HG02885 (cell line): ENCODE measurements around the gene ARHGAP22.

Experiments
- ATAC-seq: cut with Tn5 transposase; IDR thresholded peaks from one replicate; pipeline ENCODE4 v1.9.1; 2021; ENCODE audit warnings: mild to moderate bottlenecking; ENCODE audit not compliant: unreplicated experiment, poor library complexity

ARHGAP22 gene

DNA sequence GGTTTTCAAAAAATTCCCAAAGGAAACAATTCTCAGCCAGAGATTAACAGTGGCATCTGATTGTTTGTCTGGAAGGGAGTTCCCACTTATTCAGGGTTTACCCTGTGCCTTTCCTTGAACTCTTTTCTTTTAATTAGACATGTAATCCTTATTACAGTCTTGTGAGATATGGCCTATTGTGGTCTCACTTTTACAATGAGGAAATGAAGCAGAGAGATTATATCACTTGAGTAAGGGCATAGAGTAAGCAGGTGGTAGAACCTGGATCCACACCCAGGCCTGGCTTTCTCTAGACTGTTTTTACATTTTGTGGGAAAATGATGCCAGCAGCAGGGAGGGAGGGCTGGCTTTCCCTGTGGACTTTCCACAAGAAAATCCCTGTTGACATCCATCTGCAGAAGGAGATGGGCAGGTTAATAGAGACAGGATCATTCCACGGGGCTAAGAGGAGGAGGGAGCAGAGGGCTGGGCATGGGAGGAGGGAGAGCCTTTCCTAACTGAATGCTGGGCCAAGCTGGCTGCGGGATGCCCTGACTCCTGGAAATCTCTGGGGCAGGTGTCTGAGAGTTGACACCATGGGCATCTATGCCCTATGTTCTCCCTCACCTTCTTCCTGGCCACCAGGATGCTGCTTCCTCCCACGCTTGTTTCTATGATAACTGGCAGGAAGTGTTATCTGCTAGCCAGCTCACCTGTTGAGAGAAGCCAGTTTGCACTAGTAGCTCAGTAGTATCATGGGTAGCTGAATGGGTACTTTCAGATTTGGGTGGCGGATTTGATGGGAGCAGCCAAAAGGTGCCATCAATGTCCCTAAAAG is 28.7 kb upstream of the ARHGAP22 start:
- ATAC-seq: peak; percentile 38

GRCh38 chr10:48632166-48632565 is 27.3 kb upstream of the ARHGAP22 start:
- no peak for ATAC-seq

GRCh38 chr10:48627984-48628609 is 23.2 kb upstream of the ARHGAP22 start:
- ATAC-seq: no peak

- no peak for ATAC-seq
Observed at GRCh38 chr10:48626986-48627731, 22.3 kb upstream of the ARHGAP22 start.

DNA sequence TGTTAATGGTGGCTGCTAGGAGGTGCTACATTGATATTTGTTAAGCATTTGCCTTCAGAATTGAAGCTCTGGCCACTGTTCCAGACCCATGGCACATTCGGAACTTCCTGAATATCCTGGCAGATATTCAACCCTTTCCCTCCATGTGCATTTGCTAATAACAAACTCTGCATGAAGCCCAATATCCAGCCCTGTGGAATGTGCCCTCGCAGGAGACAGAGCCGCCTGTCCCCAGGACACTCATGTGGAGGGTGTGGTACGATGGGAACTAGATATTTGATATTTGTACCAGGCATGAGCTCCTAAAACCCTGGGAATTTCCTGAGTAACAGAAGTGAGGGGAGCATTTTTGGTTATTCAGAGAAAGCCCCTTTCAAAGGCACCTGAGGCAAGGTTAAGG is 21.6 kb upstream of the ARHGAP22 start:
- ATAC-seq: no peak

GRCh38 chr10:48625826-48626134 is 20.9 kb upstream of the ARHGAP22 start:
- ATAC-seq: no peak

GRCh38 chr10:48623607-48624132 is 18.8 kb upstream of the ARHGAP22 start:
- no peak for ATAC-seq

GRCh38 chr10:48623009-48623408 is 18.1 kb upstream of the ARHGAP22 start:
- no peak for ATAC-seq

- ATAC-seq: no peak
Observed at GRCh38 chr10:48620719-48621118, 15.8 kb upstream of the ARHGAP22 start.

GRCh38 chr10:48616436-48616835 is 11.6 kb upstream of the ARHGAP22 start:
- ATAC-seq: no peak

- ATAC-seq: peak; percentile 73
Observed at GRCh38 chr10:48614481-48615390, 9.9 kb upstream of the ARHGAP22 start.

GRCh38 chr10:48613016-48613415 is 8.1 kb upstream of the ARHGAP22 start:
- no peak for ATAC-seq

DNA sequence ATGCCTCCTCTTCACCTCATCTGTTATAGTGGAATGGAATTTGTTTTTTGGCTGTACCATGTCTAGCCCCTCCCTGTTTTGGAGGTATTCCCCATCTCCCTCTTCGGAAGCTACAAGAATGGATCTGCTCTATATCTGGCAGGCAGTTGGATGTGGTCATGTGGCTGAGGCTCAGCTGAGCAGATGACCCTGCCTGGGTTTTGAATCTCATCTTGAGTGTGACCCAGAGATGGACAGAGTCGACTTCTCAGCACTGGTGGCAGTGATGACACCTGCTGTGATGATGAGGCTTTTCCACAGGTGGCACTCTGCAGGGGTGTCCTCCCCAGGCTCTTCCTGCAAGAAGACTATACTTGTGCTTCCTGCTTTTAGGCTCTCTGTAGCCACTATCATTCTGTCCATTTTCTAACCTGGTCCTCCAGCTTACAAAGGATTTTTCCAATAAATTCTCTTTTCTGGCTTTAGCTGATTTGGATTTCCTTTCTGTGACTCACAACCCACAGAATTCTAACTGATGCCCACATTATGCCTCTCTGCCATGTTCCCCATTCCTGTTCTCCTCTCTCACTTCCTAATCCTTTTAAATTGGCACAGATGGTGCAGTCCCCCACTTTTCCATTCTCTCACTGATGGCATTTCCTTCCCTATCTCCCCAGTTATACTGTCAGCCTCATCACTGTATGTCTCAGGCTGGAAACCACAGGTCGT is 7.5 kb upstream of the ARHGAP22 start:
- no peak for ATAC-seq

DNA sequence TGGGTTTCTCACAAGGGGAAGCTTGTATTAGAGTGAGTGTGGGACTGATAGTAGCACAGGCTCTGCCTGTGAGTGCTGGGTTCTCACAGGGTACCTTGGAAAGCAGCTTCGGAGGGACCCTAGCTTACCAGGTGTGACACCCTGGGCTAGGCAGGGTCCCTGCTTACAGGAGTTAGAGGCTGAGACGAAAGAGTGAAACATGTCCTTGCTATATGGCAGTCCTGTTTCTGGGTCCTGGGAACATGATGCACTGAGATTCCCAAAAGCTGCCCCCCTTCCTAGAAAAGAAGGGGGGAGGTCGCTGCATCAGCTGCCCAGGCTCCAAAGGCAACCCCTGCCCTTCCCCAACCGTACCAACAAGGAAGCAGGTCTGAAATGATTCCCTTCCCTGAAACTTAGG is 6.3 kb upstream of the ARHGAP22 start:
- ATAC-seq: no peak

- ATAC-seq: no peak
Observed at GRCh38 chr10:48610585-48611093, 5.8 kb upstream of the ARHGAP22 start.

DNA sequence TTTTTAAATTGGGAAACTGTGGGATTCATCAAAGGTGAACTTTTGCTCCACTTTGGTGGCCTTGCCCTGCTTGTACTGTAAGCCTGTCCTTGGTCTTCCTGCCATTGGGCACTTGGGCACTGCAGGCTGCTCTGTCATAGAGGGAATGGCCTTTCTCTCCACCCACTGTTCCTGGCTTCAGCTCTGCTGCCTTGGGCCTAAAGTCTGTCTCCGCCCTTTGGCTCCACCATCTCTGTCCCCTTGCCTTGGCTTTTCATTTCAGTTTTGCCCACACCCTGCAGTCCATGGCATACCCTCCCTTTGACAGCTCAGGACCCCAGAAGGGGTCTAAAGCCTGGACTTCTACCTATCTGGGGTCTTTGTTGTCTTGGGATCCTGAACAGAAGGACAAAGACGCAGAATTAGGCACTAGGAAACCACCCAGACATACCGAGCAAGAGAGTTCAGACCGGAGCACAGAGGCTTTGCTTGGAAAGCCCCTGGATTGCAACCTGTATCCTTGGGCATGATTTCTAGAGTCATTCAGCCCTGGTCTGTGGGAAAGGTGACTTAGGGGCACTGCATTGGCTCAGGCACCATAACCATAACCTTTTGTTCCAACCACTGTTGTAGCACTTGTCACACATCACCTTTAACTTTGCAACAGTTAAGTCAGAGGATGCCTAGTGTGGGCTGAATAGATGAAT is 5.2 kb upstream of the ARHGAP22 start:
- no peak for ATAC-seq

DNA sequence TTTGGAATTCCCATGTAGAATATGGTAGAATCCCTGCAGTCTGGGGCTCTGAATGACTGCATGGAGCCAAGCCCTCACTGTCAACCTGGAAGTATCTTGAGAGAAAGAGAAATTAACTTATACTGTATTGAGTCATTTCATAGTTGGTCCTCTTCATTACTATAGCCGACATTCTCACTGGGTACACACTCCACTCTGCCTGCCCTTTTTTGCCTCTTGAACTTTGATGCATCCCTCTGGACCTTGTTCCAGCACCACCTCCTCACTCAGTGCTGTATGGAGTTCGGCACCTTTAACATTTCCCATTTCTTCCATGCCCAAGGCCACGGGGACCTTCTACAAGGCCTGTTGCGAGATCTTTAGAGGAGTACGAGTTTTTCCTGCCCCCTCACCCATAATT is 4.6 kb upstream of the ARHGAP22 start:
- no peak for ATAC-seq

GRCh38 chr10:48608976-48609375 is 4.1 kb upstream of the ARHGAP22 start:
- ATAC-seq: no peak

- peak; percentile 92 for ATAC-seq
Observed at GRCh38 chr10:48608279-48608681, 3.4 kb upstream of the ARHGAP22 start.
